Keratinocyte (primary cell): ENCODE data around the gene KRIT1. TPM values are rescaled to one million over a fixed set of nuclear protein-coding genes. Genes with fewer than 3 reads are reported as not detected.

Source experiments
- DNase-seq: peaks from one replicate; pipeline ENCODE4 v3.0.0-alpha.2; 2011; ENCODE audit warnings: low read depth, missing footprints, low spot score
- FAIRE-seq: peaks from 2 replicates; lab custom pipeline; 2011; peaks lifted over from hg19 to GRCh38; lab: Jason Lieb, UNC
- H2AFZ ChIP-seq: 2 replicates; pipeline ENCODE4 v1.6.0; 2012; ENCODE audit warnings: low read length, control low read depth, inconsistent platforms; ENCODE audit not compliant: control insufficient read depth
- H3K27ac ChIP-seq: 2 replicates; pipeline ENCODE4 v1.5.1; 2011; ENCODE audit warnings: low read length; ENCODE audit not compliant: control insufficient read depth, insufficient read depth
- H3K27me3 ChIP-seq: 3 replicates; pipeline ENCODE4 v1.6.0; 2011; ENCODE audit warnings: low read length; ENCODE audit not compliant: control insufficient read depth, insufficient read depth; ENCODE audit errors: extremely low read depth
- H3K36me3 ChIP-seq, 2 experiments: 2 replicates in 1 of 2; 3 replicates in 1 of 2; pipeline ENCODE4 v1.5.1; 2011; ENCODE audit warnings: low read length in 2 of 2, mild to moderate bottlenecking in 1 of 2; ENCODE audit not compliant: control insufficient read depth in 2 of 2, insufficient read depth in 2 of 2; ENCODE audit errors: extremely low read depth in 1 of 2
- H3K4me1 ChIP-seq: 3 replicates; pipeline ENCODE4 v1.5.1; 2011; ENCODE audit warnings: low read length; ENCODE audit not compliant: control insufficient read depth, insufficient read depth; ENCODE audit errors: extremely low read depth
- H3K4me2 ChIP-seq: 3 replicates; pipeline ENCODE4 v1.6.0; 2011; ENCODE audit warnings: low read depth, low read length; ENCODE audit not compliant: control insufficient read depth, insufficient read depth; ENCODE audit errors: extremely low read depth
- H3K4me3 ChIP-seq, 3 experiments: fragments of 200-600 bp in 1 of 3; sonication (generic) in 1 of 3; 2 replicates in 2 of 3; 3 replicates in 1 of 3; pipeline ENCODE4 v1.5.1; 2011 to 2016; ENCODE audit warnings: low read length in 3 of 3, mild to moderate bottlenecking in 3 of 3, control low read depth in 2 of 3, inconsistent platforms in 1 of 3, low read depth in 1 of 3, mixed read lengths in 1 of 3, mixed run types in 1 of 3, moderate library complexity in 1 of 3; ENCODE audit not compliant: control insufficient read depth in 2 of 3, insufficient read depth in 2 of 3; ENCODE audit errors: extremely low read depth in 1 of 3
- H3K79me2 ChIP-seq: 2 replicates; pipeline ENCODE4 v1.6.0; 2012; ENCODE audit warnings: low read length; ENCODE audit not compliant: control insufficient read depth, insufficient read depth
- H3K9ac ChIP-seq: 3 replicates; pipeline ENCODE4 v1.6.0; 2011; ENCODE audit warnings: low read length; ENCODE audit not compliant: control insufficient read depth, insufficient read depth; ENCODE audit errors: extremely low read depth
- H3K9me1 ChIP-seq: 3 replicates; pipeline ENCODE4 v1.6.0; 2011; ENCODE audit warnings: low read length; ENCODE audit not compliant: control insufficient read depth, insufficient read depth; ENCODE audit errors: extremely low read depth
- H3K9me3 ChIP-seq: 2 replicates; pipeline ENCODE4 v1.5.1; 2012; ENCODE audit warnings: low read depth, low read length; ENCODE audit not compliant: control insufficient read depth
- H4K20me1 ChIP-seq: 3 replicates; pipeline ENCODE4 v1.6.0; 2011; ENCODE audit warnings: low read length; ENCODE audit not compliant: control insufficient read depth, insufficient read depth; ENCODE audit errors: extremely low read depth
- CTCF ChIP-seq, 3 experiments: IDR thresholded peaks in 1 of 3; conservative IDR thresholded peaks in 1 of 3; optimal IDR thresholded peaks in 1 of 3; 2 replicates in 2 of 3; 3 replicates in 1 of 3; pipeline versions ENCODE3 to v1.5.1; 2011; ENCODE audit warnings: low read length in 3 of 3, mild to moderate bottlenecking in 3 of 3, moderate library complexity in 2 of 3, control low read depth in 1 of 3, inconsistent platforms in 1 of 3; ENCODE audit not compliant: insufficient read depth in 2 of 3; ENCODE audit errors: extremely low read depth in 1 of 3
- EZH2 ChIP-seq: IDR thresholded peaks from one replicate; pipeline ENCODE4 v1.6.1; 2012; ENCODE audit warnings: inconsistent platforms, mild to moderate bottlenecking, low read length, moderate library complexity
- dilution Hi-C: fragments of 300-500 bp; cut with MboI; formaldehyde crosslinking; loops from one replicate; pipeline ENCODE4 v1.7.0; 2020; ENCODE audit warnings: low sequenced_read_pairs; ENCODE audit not compliant: extremely low pct_ligation_motif_present
- polyA plus RNA-seq, 5 experiments: library from polyadenylated mRNA; depleted of rRNA in 3 of 5; stranded (reverse) in 3 of 5; stranded (forward) in 1 of 5; unstranded in 1 of 5; fragments of >200 nt; gene quantifications; 1 replicate in 1 of 5; 2 replicates in 3 of 5; 3 replicates in 1 of 5; pipeline versions ENCODE4 v1.2.1 to v1.2.3, GENCODE V29; 2011 to 2012; ENCODE audit warnings: missing spikeins in 2 of 5, low read depth in 1 of 5, low replicate concordance in 1 of 5

Gene KRIT1
- polyA plus RNA-seq, 1 donor (not counting 4 experiments of a cell fraction or from before 2014, with no cell fraction given): 39.5 TPM

GRCh38 chr7:92221766-92222165 is 23.9 kb downstream of the KRIT1 start:
- H3K4me2 ChIP-seq: no peak overlapping the region
- no peaks in the 10 kb centered on the region for H4K20me1 ChIP-seq
- H3K9me3 ChIP-seq: no peaks in the 10 kb centered on the region
- dilution Hi-C loops: no loop called here
- H3K27ac ChIP-seq: no peak overlapping the region
- no peaks in the 10 kb centered on the region for H3K79me2 ChIP-seq
- FAIRE-seq (no peak), DNase-seq (no peak)
- H2AFZ ChIP-seq: no peak overlapping the region
- TF ChIP-seq EZH2 (no peak), CTCF (optimal IDR thresholded peaks at IDR 0.05 in 1 of 3, IDR thresholded peaks at IDR 0.05 in 1 of 3, conservative IDR thresholded peaks at IDR 0.05 in 1 of 3; ENCODE audit: extremely low read depth in 1 of 3, insufficient read depth in 2 of 3, low read length in 3 of 3) (no peak)
- H3K9me1 ChIP-seq: no peaks in the 10 kb centered on the region
- H3K27me3 ChIP-seq: no peaks in the 10 kb centered on the region
- H3K36me3 ChIP-seq: peaks cover 5 to 7% of the 10 kb centered on the region in 2 experiments
- H3K4me3 ChIP-seq: no peak overlapping the region
- no peaks in the 10 kb centered on the region for H3K4me1 ChIP-seq
- no peak overlapping the region for H3K9ac ChIP-seq

GRCh38 chr7:92206672-92207071 is 39.0 kb downstream of the KRIT1 start:
- Histone ChIP-seq H3K36me3 (peaks cover 5 to 13% of the 10 kb centered on the region in 2 experiments), H3K4me3 (no peak overlapping the region), H3K9me3 (no peaks in the 10 kb centered on the region)

More at GRCh38 chr7:92206672-92207071, 39.0 kb downstream of the KRIT1 start:
- DNase-seq (no peak), FAIRE-seq (no peak)
- peaks cover 2% of the 10 kb centered on the region for H3K9me1 ChIP-seq
- no peak overlapping the region for H3K4me2 ChIP-seq
- no peak overlapping the region for H3K9ac ChIP-seq
- H2AFZ ChIP-seq: no peak overlapping the region
- H3K4me1 ChIP-seq: no peaks in the 10 kb centered on the region
- no peaks in the 10 kb centered on the region for H4K20me1 ChIP-seq
- dilution Hi-C loops: no loop called here
- no peak overlapping the region for H3K27ac ChIP-seq
- no peak for TF ChIP-seq CTCF (optimal IDR thresholded peaks at IDR 0.05 in 1 of 3, IDR thresholded peaks at IDR 0.05 in 1 of 3, conservative IDR thresholded peaks at IDR 0.05 in 1 of 3; ENCODE audit: extremely low read depth in 1 of 3, insufficient read depth in 2 of 3, low read length in 3 of 3)
- no peak for TF ChIP-seq EZH2
- H3K27me3 ChIP-seq: no peaks in the 10 kb centered on the region
- H3K79me2 ChIP-seq: no peaks in the 10 kb centered on the region
